Stimulated activated CD4-positive, alpha-beta T cell treated with anti-CD3 and anti-CD28 coated beads, Interleukin-12 subunit alpha, Interleukin-12 subunit beta, amount 100 ng/mL, for 24 hours (primary cell): ENCODE results near the gene CORO2B.
"Not testable (repeated sequence)": the region's sequence is repeated elsewhere in the genome, so short reads cannot be mapped to it uniquely, and the experiment has no call there.

ENCODE experiments used
- DNase-seq, 2 experiments: peaks; one replicate each; pipeline ENCODE4 v3.0.0-alpha.2; 2020; ENCODE audit warnings: low read depth in 2 of 2

The CORO2B gene

GRCh38 chr15:68730976-68731897 lies 152.4 kb downstream of the CORO2B start:
- no peak for DNase-seq

DNA sequence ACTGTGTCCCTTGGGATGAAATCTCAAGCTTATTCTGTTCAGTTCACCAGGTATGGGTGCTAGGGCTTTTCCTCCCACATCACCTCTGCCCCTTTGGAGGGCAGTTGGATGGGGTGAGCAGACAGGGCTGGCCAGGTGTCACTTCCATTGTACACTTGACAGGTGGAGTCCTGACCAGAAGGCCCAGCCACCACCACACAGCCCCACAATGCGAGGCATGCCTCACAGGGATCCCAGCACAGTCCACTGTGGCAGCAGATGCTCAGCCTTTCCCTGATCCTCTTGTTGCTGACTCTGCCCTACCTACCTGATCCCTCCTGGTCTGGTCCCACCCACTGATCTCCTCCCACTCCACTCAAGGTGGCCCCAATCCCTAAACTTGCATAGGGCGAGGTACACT lies 153.7 kb downstream of the CORO2B start:
- no peak for DNase-seq

- no peak for DNase-seq
These were observed 154.9 kb downstream of the CORO2B start for GRCh38 chr15:68733666-68734065.

DNA sequence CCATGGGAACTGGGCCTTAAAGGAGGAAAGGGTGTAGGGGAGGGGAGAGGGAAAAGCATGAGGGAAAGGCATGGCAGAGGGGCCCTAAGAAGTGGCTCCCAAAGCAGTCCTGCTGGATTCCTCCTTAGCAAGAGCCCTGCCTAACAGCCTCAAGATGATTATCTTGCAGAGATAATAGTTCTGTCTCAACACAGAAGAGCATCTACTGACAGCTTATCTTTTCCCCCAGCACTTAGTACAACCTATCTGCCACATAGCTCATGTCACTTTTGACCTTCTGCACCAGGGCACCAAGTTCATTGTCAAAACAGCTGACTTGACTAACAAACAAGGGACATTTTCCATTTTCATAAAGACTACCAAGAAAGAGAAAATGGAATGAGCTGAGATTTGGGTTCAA lies 155.6 kb downstream of the CORO2B start:
- DNase-seq = no peak

DNA sequence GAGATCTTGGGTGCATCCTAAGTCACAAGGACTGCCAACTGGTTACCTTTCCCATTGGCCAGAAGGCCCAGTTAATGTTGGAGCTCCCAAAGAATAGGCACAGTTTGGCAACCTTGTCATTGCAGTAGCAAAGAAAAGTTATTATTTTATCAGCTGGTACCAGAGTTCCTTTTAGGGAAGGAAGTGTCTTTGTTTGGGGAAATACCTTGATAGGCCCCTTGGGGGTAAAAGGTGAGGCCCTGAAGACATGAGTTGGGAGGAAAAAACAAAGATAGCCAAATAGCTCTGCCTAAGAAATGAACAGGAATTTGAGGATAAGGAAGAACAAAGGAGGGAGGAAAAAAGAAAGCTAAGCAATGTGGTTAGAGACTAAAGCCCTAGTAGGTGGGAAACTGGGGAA lies 156.1 kb downstream of the CORO2B start:
- no peak for DNase-seq

DNA sequence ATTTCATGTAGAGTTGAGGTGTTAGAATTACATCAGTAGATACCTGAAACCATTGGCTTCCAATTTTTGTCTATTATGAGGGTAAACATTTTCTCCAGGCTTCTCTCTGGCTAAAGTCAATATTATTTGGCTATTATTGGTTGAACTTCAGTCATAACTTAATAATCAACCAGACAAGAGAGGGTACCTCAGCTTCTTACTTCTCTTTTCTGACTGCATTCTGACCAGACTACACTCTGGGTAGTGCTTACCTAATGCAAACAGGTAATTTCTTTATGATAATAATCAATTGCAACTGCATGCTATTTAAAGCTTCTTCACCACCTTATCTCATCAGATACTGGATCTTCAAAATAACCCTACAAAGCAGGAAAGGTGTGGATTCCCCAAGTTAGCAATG lies 156.8 kb downstream of the CORO2B start:
- DNase-seq = no peak

DNA sequence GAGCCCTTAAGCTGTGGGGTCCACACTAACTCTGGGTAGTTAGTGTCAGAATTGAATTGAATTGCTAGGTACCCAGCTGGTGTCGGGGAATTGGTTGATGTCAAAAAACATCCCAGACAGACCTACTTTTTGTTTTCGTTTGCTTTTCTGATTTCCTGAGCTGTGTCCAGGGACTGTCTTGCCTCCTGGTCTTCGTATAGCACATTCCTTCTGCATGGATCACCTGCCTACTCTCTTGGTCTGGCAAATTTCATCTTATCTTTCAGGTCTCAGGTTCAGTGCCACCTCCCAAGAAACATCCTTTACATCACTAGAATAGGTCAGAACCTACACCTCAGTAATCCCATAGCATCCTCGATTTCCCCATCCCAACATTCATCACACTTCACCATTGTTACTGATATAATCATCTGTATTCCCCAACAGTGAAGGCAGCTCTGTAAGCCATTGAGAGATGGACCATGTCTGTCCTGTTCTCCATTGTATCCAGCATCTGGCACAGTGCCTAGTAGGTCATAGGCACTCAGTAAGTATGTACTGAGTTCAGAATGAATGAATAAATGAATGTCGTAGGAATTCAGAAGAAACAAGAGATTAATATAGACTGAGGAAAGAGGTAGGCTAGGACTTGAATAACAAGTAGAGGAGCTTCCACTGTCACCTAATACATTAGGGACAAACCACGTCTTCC lies 160.7 kb downstream of the CORO2B start:
- DNase-seq = no peak

DNA sequence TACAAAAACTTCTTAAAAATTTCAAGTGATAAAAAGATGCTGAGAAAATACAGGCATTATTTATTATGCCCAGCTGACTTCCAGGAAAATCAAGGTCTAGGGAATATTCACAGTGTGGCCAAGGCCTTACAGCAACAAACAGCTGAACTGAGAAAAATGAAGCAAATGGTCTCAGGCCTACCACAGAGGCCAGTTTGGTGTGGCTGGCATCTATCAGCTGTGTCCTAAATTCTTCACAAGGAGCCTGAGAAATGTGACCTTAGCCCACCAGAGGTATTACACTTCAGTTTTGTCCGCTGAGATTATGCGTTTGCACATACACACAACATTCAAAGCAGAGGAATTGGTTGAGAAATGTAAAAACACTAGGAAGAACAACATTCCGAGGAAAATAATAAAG lies 164.5 kb downstream of the CORO2B start:
- no peak for DNase-seq

- DNase-seq = no peak
These were observed 170.6 kb downstream of the CORO2B start for GRCh38 chr15:68749365-68749764.

DNA sequence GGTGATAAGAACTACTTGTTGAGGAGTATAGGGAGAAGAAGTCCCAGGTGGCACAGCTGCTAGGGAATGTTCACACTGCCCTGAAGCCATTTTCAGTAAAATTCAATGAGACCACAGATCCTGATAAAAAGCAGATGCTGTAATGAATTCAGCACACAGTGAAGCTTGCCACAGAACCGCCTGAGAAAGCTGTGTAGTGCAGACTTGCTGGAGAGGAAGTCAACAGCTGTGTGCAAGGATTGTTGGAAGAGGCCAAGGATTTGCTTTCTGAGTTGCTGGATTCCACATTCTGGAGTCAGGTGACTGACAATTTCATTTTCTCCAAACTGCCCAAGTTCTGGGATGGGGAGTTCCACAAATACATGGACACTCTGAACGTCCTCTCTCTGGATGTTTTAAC lies 171.0 kb downstream of the CORO2B start:
- DNase-seq = no peak

DNA sequence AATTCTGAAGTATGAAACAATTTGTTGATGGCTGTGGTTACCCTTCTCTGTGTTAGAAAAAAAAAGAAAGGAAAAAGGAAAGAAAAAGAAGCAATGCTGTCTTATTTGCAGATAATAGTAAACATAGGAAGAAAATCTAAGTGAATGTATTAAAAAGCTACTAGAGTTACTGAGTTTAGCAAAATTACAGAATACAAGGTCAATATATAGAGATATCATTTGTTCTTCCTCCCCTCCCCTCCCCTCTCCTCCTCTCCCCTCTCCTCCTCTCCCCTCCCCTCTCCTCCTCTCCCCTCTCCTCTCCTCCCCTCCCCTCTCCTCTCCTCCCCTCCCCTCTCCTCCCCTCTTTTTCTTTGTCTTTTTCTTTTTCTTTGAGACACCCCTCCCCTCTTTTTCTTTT lies 172.8 kb downstream of the CORO2B start:
- DNase-seq = no peak

- no peak for DNase-seq
These were observed 176.9 kb downstream of the CORO2B start for GRCh38 chr15:68755731-68756130.

DNA sequence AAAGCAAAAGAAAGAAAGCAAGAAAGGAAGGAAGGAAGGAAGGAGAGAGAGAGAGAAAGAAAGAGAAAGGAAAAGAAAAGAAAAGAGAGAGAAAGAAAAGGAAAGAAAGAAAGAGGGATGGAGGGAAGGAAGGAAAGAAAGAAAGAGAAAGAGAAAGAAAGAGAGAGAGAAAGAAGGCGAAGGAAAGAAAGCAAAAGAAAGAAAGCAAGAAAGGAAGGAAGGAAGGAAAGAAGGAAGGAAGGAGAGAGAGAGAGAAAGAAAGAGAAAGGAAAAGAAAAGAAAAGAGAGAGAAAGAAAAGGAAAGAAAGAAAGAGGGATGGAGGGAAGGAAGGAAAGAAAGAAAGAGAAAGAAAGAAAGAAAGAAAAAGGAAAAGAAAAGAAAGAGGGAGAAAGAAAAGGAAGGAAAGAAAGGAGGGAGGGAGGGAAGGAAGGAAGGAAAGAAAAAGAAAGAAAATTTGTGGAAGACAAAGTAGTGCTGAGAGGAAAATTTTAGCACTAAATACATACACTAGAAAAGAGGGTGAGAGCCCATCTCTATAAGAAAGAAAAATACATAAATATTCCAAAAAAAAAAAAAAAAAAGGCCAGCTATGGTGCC lies 181.3 kb downstream of the CORO2B start:
- DNase-seq = not testable (repeated sequence)

DNA sequence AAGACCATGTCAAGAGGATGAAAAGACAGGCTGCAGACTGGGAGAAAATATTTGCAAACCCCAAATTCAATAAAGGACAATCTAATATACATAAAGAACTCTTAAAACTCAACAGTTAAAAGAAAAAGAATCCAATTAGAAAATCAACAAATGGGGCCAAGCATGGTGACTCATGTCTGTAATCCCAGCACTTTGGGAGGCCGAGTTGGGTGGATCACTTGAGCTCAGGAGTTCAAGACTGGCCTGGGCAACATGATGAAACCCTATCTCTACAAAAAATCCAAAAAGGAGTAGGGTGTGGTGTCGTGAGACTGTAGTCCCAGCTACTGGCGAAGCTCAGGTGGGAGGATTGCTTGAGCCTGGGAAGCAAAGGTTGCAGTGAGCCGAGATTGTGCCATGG lies 184.3 kb downstream of the CORO2B start:
- no peak for DNase-seq

DNA sequence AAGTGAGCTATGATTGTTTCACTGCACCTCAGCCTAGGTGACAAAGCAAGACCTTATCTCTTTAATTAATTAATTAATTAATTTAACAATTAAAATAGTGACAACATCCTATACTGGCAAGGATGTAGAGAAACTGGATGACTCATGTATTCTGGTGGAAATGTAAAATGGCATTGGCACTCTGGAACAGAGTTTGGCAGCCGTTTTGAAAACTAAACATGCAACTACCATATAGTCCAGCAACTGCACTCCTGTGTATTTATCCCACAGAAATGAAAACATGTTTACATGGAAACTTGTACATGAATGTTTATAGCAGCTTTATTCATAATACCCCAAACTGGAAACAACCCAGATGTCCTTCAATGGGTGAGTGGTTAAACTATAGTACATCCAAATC lies 185.3 kb downstream of the CORO2B start:
- DNase-seq = no peak

GRCh38 chr15:68765602-68766368 lies 187.0 kb downstream of the CORO2B start:
- DNase-seq = no peak

GRCh38 chr15:68767833-68768232 lies 189.0 kb downstream of the CORO2B start:
- no peak for DNase-seq

GRCh38 chr15:68768321-68768720 lies 189.5 kb downstream of the CORO2B start:
- no peak for DNase-seq

DNA sequence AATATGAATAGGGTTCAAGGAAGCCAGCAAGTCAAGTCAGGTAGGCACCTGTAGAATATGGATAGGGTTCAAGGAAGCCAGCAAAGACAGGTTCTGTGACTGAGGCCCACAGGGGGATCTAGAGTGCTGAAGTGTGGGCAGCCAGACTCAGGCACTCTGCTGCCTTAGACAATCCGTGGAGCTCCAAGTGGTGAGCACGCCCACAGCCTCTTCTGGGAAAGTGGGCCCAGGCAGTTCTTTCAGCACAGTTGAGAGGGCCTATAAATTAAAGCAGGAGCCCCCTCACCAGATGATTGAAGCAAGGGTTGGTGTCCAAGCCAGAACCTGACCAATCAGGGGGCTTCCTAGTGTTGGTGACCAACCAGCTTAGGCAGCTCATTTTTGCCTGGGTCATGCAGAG lies 190.9 kb downstream of the CORO2B start:
- DNase-seq = no peak

GRCh38 chr15:68770216-68770615 lies 191.4 kb downstream of the CORO2B start:
- DNase-seq = no peak

GRCh38 chr15:68773036-68773435 lies 194.2 kb downstream of the CORO2B start:
- no peak for DNase-seq

- DNase-seq = no peak
These were observed 195.3 kb downstream of the CORO2B start for GRCh38 chr15:68774120-68774519.
